K562 (cell line): ENCODE results near the gene TTLL12. TPM values are rescaled to one million over a fixed set of nuclear protein-coding genes. Genes with fewer than 3 reads are reported as not detected.

Experiments
- ATAC-seq: fragments of 200-7000 bp; cut with Tn5 transposase; 3 replicates; pipeline ENCODE4 v1.9.1; 2020; ENCODE audit warnings: moderate library complexity
- BruUV-seq: library from RNA; stranded (reverse); fragments of 400-500 nt; replicated peaks from 2 replicates; lab custom pipeline; 2021; lab: Mats Ljungman, UMichigan
- CTCF ChIA-PET: fragments of 300-600 bp; formaldehyde crosslinking; extraction: SDS; loops from one replicate; lab custom pipeline; 2021; ENCODE audit warnings: low intra/inter-chr PET ratio; lab: Yijun Ruan, JAX
- POLR2A ChIA-PET: fragments of 300-600, 350-650 bp; sonication (Branson Sonifier 250); formaldehyde crosslinking; extraction: SDS; loops from one replicate; lab custom pipeline; 2021; ENCODE audit warnings: antibody characterized with exemption, inconsistent platforms; lab: Yijun Ruan, JAX
- DNase-seq, 4 experiments: peaks; one replicate each; pipeline versions ENCODE4 v3.0.0 to v3.0.0-alpha.2; 2011 to 2018; ENCODE audit warnings: low spot score in 3 of 4, mixed read lengths in 3 of 4; ENCODE audit errors: extremely low read depth in 1 of 4
- FAIRE-seq: peaks from 2 replicates; lab custom pipeline; 2011; peaks lifted over from hg19 to GRCh38; lab: Jason Lieb, UNC
- H2AFZ ChIP-seq: 2 replicates; pipeline ENCODE4 v1.6.0; 2011; ENCODE audit warnings: low read depth, low read length, control low read depth, inconsistent platforms
- H3K27ac ChIP-seq: fragments of 200-600 bp; 3 replicates; pipeline ENCODE4 v1.8.0; 2011; ENCODE audit warnings: low read depth, mild to moderate bottlenecking, control low read depth, inconsistent platforms, low read length, moderate library complexity, mixed read lengths; ENCODE audit errors: extremely low read depth
- H3K27me3 ChIP-seq, 2 experiments: fragments of 300-600 bp in 1 of 2; 2 replicates in 1 of 2; 3 replicates in 1 of 2; pipeline versions ENCODE4 v1.6.0 to v1.8.0; 2011; ENCODE audit warnings: inconsistent platforms in 2 of 2, low read length in 2 of 2, mild to moderate bottlenecking in 1 of 2, mixed read lengths in 1 of 2, moderate library complexity in 1 of 2; ENCODE audit not compliant: control insufficient read depth in 2 of 2, insufficient read depth in 2 of 2
- H3K36me3 ChIP-seq: fragments of 300-600 bp; 3 replicates; pipeline ENCODE4 v1.8.0; 2011; ENCODE audit warnings: mild to moderate bottlenecking, low read length, inconsistent platforms; ENCODE audit not compliant: control insufficient read depth, insufficient read depth
- H3K4me1 ChIP-seq, 2 experiments: fragments of 200-600 bp in 1 of 2; replicated peaks in 1 of 2; 2 replicates in 1 of 2; 3 replicates in 1 of 2; pipeline versions ENCODE4 v1.5.1 to v1.8.0; 2011; ENCODE audit warnings: inconsistent platforms in 2 of 2, low read length in 2 of 2, mild to moderate bottlenecking in 1 of 2, mixed read lengths in 1 of 2, moderate library complexity in 1 of 2; ENCODE audit not compliant: control insufficient read depth in 2 of 2, insufficient read depth in 2 of 2
- H3K4me2 ChIP-seq: 2 replicates; pipeline ENCODE4 v1.6.1; 2011; ENCODE audit warnings: low read length, control low read depth, inconsistent platforms, mixed read lengths; ENCODE audit not compliant: insufficient read depth
- H3K4me3 ChIP-seq: fragments of 200-600 bp; sonication (generic), shearing (Covaris generic); 2 replicates; pipeline ENCODE4 v1.5.1; 2016; ENCODE audit warnings: control low read depth, inconsistent platforms
- H3K79me2 ChIP-seq: fragments of 200-600 bp; 3 replicates; pipeline ENCODE4 v1.8.0; 2011; ENCODE audit warnings: low read length, inconsistent platforms; ENCODE audit not compliant: control insufficient read depth, insufficient read depth
- H3K9ac ChIP-seq, 2 experiments: 2 replicates each; pipeline versions ENCODE4 v1.6.0 to v1.6.1; 2011; ENCODE audit warnings: low read depth in 2 of 2, low read length in 2 of 2, control low read depth in 1 of 2, inconsistent platforms in 1 of 2, mild to moderate bottlenecking in 1 of 2, mixed read lengths in 1 of 2; ENCODE audit not compliant: insufficient read depth in 1 of 2
- H3K9me1 ChIP-seq: one replicate; pipeline ENCODE4 v1.6.0; 2011; ENCODE audit warnings: inconsistent platforms, mild to moderate bottlenecking, low read length, moderate library complexity; ENCODE audit not compliant: control insufficient read depth, insufficient read depth
- H3K9me3 ChIP-seq: replicated peaks from 2 replicates; pipeline ENCODE4 v1.5.1; 2011; ENCODE audit warnings: low read depth, low read length, inconsistent platforms; ENCODE audit not compliant: control insufficient read depth, insufficient read depth
- H4K20me1 ChIP-seq: replicated peaks from 2 replicates; pipeline ENCODE4 v1.6.1; 2011; ENCODE audit warnings: low read length, inconsistent platforms, mixed read lengths; ENCODE audit not compliant: control insufficient read depth, insufficient read depth
- IRF1 ChIP-seq: sonication (generic); formaldehyde crosslinking; IDR thresholded peaks from 2 replicates; pipeline ENCODE4 v1.8.0; 2022; ENCODE audit warnings: missing genetic modification reagents, mild to moderate bottlenecking, borderline replicate concordance
- KHSRP ChIP-seq: fragments of 450-650 bp; IDR thresholded peaks from 2 replicates; pipeline ENCODE4 v1.6.1; 2017
- PRMT5 ChIP-seq: sonication (generic); formaldehyde crosslinking; IDR thresholded peaks from 2 replicates; pipeline ENCODE4 v1.5.0; 2020; ENCODE audit warnings: missing genetic modification reagents
- ZHX1 ChIP-seq: fragments of 150-350 bp; conservative IDR thresholded peaks from 2 replicates; pipeline ENCODE4 v1.6.1; 2014; ENCODE audit warnings: low read length
- ZMIZ1 ChIP-seq, 2 experiments: fragments of 150-350 bp in 1 of 2; IDR thresholded peaks; 2 replicates each; pipeline ENCODE4 v1.6.1; 2012 to 2016; ENCODE audit warnings: low read depth in 2 of 2, low read length in 2 of 2, mild to moderate bottlenecking in 1 of 2, moderate library complexity in 1 of 2
- ZNF583 ChIP-seq: fragments of 250-450 bp; sonication (Bioruptor Pico); IDR thresholded peaks from 2 replicates; pipeline ENCODE4 v1.4.0; 2020
- WGBS: fragments of 100-300 bp; shearing (Covaris generic); methylation state at CpG from one replicate; pipeline ENCODE4 v1.1.6; 2016; ENCODE audit warnings: low coverage, mixed read lengths; ENCODE audit not compliant: insufficient coverage; ENCODE audit errors: missing lambda C conversion rate; 5-methylcytosine and 5-hydroxymethylcytosine counted together
- in situ Hi-C: fragments of 300-500 bp; cut with MboI; formaldehyde crosslinking; loops from 4 replicates; pipeline ENCODE4 v1.15.0; 2018; ENCODE audit warnings: inconsistent platforms, mixed read lengths
- intact Hi-C: fragments of 100-400 bp; cut with micrococcal nuclease; formaldehyde crosslinking; loops from 2 replicates; pipeline ENCODE4 v1.14.2; 2022
- polyA plus RNA-seq, 8 experiments: library from polyadenylated mRNA; depleted of rRNA in 4 of 8; stranded (reverse) in 5 of 8; unstranded in 3 of 8; fragments of >200 nt; fragmentation: Nextera tagmentation in 2 of 8; fragmentation: Illumina TruSeq in 1 of 8; extraction: Ambion mirVana in 2 of 8; extraction: Trizol in 1 of 8; gene quantifications; 2 replicates each; pipeline versions ENCODE4 v1.2.1 to v1.2.3, GENCODE V29; 2011 to 2014; ENCODE audit warnings: inconsistent platforms in 1 of 8, missing spikeins in 1 of 8
- total RNA-seq, 7 experiments: library from RNA; depleted of rRNA in 6 of 7; stranded (reverse); fragments of >200 nt in 6 of 7; fragmentation: Illumina TruSeq in 2 of 7; extraction: Trizol in 2 of 7; gene quantifications; 2 replicates each; pipeline versions ENCODE4 v1.2.1 to v1.2.3, GENCODE V29; 2011 to 2021; ENCODE audit warnings: low replicate concordance in 1 of 7

Gene TTLL12
- total and polyA plus RNA-seq, 9 of the 15 experiments (the other 6 are each of a cell fraction or from before 2014, with no cell fraction given): 1.3 to 128 (median 43.0) TPM

GRCh38 chr22:43135565-43135964, 51.4 kb downstream of the TTLL12 start:
- DNase-seq (no peak), ATAC-seq (no peak), FAIRE-seq (no peak)
- in situ Hi-C loops (no loop called here), intact Hi-C loops (no loop called here)
- Histone ChIP-seq H2AFZ (no peak overlapping the region), H3K27me3 (no peaks in the 10 kb centered on the region), H3K9me3 (no peaks in the 10 kb centered on the region), H4K20me1 (no peaks in the 10 kb centered on the region), H3K4me2 (no peak overlapping the region), H3K79me2 (no peaks in the 10 kb centered on the region), H3K4me1 (no peaks in the 10 kb centered on the region), H3K36me3 (peaks cover 81% of the 10 kb centered on the region), H3K9me1 (no peaks in the 10 kb centered on the region), H3K9ac (no peak overlapping the region), H3K27ac (no peak overlapping the region), H3K4me3 (no peak overlapping the region)
- TF ChIP-seq IRF1 (CRISPR knock-in tag) (no peak), PRMT5 (CRISPR knock-in tag) (no peak), ZMIZ1 (IDR thresholded peaks at IDR 0.05; ENCODE audit: low read depth in 2 of 2, low read length in 2 of 2) (no peak), ZNF583 (no peak), KHSRP (no peak), ZHX1 (no peak)
- no TSS peak for BruUV-seq
- POLR2A ChIA-PET: no interaction called here
- CTCF ChIA-PET: no interaction called here
- WGBS: 100% methylated on average over 1 of the region's 5 CpGs
